Prostate gland (tissue), 2 donors: Measurements from ENCODE around the gene CTIF.

Experiments
- POLR2A ChIP-seq: fragments of 450-650 bp; IDR thresholded peaks from one replicate; pipeline ENCODE4 v1.6.1; 2016; ENCODE audit warnings: antibody characterized with exemption, mild to moderate bottlenecking
- POLR2AphosphoS5 ChIP-seq: sonication (generic); formaldehyde crosslinking; IDR thresholded peaks from one replicate; pipeline ENCODE4 v1.6.1; 2017; ENCODE audit warnings: antibody characterized with exemption
- TF ChIP-seq, protein P1 (sequence below), 4 experiments: fragments of 200-600 bp in 2 of 4; fragments of 450-650 bp in 2 of 4; sonication (generic) in 2 of 4; IDR thresholded peaks; 1 replicate in 3 of 4; 2 replicates in 1 of 4; pipeline ENCODE4 v1.5.1; 2016 to 2019; ENCODE audit warnings: antibody characterized with exemption in 4 of 4, mild to moderate bottlenecking in 2 of 4, moderate library complexity in 2 of 4

GRCh38 chr18:48597110-48597509 is 58.3 kb downstream of the CTIF start:
- no peak for TF ChIP-seq POLR2A
- TF ChIP-seq, protein P1, sequence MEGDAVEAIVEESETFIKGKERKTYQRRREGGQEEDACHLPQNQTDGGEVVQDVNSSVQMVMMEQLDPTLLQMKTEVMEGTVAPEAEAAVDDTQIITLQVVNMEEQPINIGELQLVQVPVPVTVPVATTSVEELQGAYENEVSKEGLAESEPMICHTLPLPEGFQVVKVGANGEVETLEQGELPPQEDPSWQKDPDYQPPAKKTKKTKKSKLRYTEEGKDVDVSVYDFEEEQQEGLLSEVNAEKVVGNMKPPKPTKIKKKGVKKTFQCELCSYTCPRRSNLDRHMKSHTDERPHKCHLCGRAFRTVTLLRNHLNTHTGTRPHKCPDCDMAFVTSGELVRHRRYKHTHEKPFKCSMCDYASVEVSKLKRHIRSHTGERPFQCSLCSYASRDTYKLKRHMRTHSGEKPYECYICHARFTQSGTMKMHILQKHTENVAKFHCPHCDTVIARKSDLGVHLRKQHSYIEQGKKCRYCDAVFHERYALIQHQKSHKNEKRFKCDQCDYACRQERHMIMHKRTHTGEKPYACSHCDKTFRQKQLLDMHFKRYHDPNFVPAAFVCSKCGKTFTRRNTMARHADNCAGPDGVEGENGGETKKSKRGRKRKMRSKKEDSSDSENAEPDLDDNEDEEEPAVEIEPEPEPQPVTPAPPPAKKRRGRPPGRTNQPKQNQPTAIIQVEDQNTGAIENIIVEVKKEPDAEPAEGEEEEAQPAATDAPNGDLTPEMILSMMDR (IDR thresholded peaks at IDR 0.05): no peak
- no peak for TF ChIP-seq POLR2AphosphoS5
